DMS153 (cell line): ENCODE measurements around the gene HSBP1L1.
A peak's percentile ranks its signal among the peaks of the same experiment; 100 is the strongest.

Experiments
- DNase-seq: peaks from one replicate; lab custom pipeline; 2025; lab: John Stamatoyannopoulos, UW

The HSBP1L1 gene

GRCh38 chr18:79961527-79962291 is 2.7 kb upstream of the HSBP1L1 start:
- no peak for DNase-seq

- no peak for DNase-seq
Measured at GRCh38 chr18:79962311-79962710, 2.1 kb upstream of the HSBP1L1 start.

GRCh38 chr18:79962835-79963657 is 1.4 kb upstream of the HSBP1L1 start:
- DNase-seq, result no peak

- no peak for DNase-seq
Measured at GRCh38 chr18:79963658-79964329, 649 bp upstream of the HSBP1L1 start.

GRCh38 chr18:79965119-79965902 is 868 bp downstream of the HSBP1L1 start:
- DNase-seq, result peak; percentile 49

GRCh38 chr18:79970419-79971133 is 6.1 kb downstream of the HSBP1L1 start:
- DNase-seq, result no peak

- DNase-seq, result no peak
Measured at GRCh38 chr18:79971211-79971952, 6.9 kb downstream of the HSBP1L1 start.

- DNase-seq, result no peak
Measured at GRCh38 chr18:79971986-79972385, 7.5 kb downstream of the HSBP1L1 start.

GRCh38 chr18:79972720-79973119 is 8.3 kb downstream of the HSBP1L1 start:
- DNase-seq, result no peak

GRCh38 chr18:79973517-79973916 is 9.1 kb downstream of the HSBP1L1 start:
- DNase-seq, result no peak

GRCh38 chr18:79974025-79974654 is 9.7 kb downstream of the HSBP1L1 start:
- DNase-seq, result no peak

GRCh38 chr18:79975043-79975442 is 10.6 kb downstream of the HSBP1L1 start:
- DNase-seq, result no peak

- no peak for DNase-seq
Measured at GRCh38 chr18:79975985-79976680, 11.7 kb downstream of the HSBP1L1 start.

- no peak for DNase-seq
Measured at GRCh38 chr18:79979843-79980242, 15.4 kb downstream of the HSBP1L1 start.

- no peak for DNase-seq
Measured at GRCh38 chr18:79980585-79980984, 16.1 kb downstream of the HSBP1L1 start.

- no peak for DNase-seq
Measured at GRCh38 chr18:79982736-79983135, 18.3 kb downstream of the HSBP1L1 start.

- DNase-seq, result no peak
Measured at GRCh38 chr18:79983253-79983652, 18.8 kb downstream of the HSBP1L1 start.

GRCh38 chr18:79983793-79984192 is 19.4 kb downstream of the HSBP1L1 start:
- no peak for DNase-seq

- DNase-seq, result no peak
Measured at GRCh38 chr18:79985172-79985571, 20.7 kb downstream of the HSBP1L1 start.
